ENCODE data around the gene RPS6KB2.

The RPS6KB2 gene

DNA sequence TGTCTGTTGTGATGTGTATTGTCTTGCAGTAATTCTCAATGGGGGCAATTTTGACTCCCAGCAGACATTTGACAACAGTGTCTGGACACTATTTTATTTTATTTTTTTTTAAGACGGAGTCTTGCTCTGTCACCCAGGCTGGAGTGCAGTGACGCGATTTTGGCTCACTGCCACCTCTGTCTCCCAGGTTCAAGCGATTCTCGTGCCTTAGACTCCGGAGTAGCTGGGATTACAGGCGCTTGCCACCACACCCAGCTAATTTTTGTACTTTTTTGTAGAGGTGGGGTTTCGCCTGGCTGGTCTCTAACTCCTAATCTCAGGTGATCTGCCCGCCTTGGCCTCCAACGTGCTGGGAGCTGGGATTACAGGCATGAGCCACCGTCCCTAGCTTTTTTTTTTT, 1.4 kb downstream of the RPS6KB2 start:
- DNase-seq (ENCODE audit: low spot score), result no peak

DNA sequence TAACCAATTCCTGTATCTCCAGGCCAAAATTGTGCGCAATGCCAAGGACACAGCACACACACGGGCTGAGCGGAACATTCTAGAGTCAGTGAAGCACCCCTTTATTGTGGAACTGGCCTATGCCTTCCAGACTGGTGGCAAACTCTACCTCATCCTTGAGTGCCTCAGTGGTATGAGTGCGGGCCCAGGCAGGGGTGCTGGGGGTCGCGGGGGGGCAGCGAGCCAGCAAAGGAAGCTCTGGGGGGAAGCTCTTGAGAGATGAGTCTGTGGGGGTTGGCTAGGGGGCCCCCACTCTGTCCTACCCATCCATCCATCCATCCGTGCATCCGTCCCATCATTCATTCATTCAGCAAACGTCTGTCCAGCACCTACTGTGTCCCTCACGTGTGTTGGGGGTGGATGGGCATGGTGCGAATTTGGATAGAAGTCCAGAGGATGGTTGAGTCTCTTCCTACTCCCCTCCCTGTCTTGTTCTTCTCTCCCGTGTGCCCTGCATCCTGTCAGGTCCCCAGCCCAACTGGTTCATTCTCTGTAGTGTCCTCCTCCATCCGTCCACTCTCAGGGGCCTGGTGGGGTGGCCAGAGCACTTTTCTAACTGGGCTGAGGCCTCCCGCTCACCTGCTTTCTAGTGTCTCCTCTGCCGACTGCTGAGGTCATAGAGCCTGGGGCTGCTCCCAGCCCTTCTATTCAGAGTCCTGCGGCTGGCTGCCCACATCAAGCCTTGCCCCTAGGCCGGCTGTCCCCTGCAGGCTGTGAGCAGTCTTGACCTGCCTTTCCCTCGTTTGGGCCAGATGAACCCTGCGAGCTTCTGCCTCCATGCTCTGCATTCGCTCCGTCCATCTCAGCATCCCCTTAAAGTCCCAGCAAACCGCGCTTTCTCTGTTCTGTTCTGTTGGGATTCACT, 3.3 kb downstream of the RPS6KB2 start:
- no peak for DNase-seq (ENCODE audit: low spot score)

DNA sequence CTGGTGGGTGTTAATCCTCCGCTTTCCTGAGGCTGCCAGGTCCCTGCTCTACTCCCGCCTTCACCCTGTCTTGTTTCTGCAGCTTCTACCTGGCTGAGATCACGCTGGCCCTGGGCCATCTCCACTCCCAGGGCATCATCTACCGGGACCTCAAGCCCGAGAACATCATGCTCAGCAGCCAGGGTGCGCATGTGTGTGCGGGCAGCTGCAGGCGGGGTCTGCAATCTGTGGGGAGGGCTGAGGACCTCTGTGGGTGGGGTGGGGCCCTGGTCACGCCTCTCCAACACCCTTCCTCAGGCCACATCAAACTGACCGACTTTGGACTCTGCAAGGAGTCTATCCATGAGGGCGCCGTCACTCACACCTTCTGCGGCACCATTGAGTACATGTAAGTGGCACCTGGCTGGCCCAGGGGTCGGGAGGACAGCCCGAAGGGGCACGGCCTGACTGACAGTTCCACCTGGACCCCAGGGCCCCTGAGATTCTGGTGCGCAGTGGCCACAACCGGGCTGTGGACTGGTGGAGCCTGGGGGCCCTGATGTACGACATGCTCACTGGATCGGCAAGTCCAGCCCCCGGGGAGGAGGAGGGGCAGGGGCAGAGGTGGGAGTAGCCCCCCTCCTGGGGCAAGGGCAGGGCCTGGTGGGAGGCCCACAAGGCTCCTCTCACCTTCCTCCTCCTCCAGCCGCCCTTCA, 4.5 kb downstream of the RPS6KB2 start:
- DNase-seq (ENCODE audit: low spot score), result no peak

DNA sequence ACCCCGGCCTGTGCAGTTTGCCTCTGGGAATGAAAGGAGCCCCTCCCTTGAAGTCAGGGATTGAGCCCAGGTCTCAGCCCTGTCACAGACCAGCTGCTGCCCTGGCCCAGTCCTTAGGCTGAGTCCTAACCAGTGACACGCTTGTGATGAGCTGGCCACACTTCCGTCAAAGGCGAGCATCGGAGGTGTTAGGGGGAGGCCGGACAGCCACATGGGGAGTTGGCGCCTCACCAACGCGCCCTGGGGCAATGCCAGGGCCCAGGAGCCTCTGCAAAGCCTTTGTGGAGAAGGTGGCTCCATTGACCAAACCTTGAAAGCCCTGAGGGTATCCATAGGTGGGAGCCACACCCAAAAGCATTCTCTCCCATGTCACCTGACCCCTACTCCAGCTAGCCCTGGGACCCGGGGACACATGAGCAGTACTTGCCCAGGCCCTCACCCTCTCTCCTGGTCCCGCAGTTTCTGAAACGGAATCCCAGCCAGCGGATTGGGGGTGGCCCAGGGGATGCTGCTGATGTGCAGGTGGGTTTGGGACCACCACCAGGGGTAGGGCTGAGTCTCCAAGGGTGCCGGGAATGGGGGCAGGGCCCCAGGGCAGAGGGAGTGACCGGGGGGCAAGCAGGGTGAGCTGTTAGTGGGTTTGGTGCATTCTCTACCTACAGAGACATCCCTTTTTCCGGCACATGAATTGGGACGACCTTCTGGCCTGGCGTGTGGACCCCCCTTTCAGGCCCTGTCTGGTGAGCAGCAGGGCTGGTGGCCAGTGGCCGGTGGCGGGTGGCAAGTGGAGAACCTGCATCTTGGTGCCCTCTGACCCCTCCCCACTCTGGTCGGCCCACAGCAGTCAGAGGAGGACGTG, 5.5 kb downstream of the RPS6KB2 start:
- DNase-seq (ENCODE audit: low spot score), result no peak

- DNase-seq (ENCODE audit: low spot score), result no peak
These were observed 6.1 kb downstream of the RPS6KB2 start for GRCh38 chr11:67434395-67434881.

DNA sequence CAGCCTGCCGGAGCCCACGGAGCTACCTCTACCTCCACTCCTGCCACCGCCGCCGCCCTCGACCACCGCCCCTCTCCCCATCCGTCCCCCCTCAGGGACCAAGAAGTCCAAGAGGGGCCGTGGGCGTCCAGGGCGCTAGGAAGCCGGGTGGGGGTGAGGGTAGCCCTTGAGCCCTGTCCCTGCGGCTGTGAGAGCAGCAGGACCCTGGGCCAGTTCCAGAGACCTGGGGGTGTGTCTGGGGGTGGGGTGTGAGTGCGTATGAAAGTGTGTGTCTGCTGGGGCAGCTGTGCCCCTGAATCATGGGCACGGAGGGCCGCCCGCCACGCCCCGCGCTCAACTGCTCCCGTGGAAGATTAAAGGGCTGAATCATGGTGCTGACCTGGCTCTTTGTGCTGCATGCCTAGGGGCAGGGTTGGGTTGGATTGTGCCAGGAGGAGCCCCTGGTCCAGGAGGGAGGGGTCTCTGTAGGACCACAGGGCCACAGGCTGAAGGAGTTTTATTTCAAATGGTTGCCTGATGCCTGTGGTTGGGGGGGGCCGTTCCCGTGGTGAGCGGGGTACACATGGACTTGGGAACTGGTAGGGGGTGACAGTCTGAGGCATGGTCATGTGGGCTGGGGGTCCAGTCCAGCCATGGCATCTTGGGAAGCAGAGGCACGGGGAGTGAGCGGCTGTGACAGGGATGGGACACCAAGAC, 6.9 kb downstream of the RPS6KB2 start:
- no peak for DNase-seq (ENCODE audit: low spot score)

GRCh38 chr11:67435727-67436458, 7.6 kb downstream of the RPS6KB2 start:
- no peak for DNase-seq (ENCODE audit: low spot score)

GRCh38 chr11:67436459-67437081, 8.3 kb downstream of the RPS6KB2 start:
- DNase-seq (ENCODE audit: low spot score), result no peak

DNA sequence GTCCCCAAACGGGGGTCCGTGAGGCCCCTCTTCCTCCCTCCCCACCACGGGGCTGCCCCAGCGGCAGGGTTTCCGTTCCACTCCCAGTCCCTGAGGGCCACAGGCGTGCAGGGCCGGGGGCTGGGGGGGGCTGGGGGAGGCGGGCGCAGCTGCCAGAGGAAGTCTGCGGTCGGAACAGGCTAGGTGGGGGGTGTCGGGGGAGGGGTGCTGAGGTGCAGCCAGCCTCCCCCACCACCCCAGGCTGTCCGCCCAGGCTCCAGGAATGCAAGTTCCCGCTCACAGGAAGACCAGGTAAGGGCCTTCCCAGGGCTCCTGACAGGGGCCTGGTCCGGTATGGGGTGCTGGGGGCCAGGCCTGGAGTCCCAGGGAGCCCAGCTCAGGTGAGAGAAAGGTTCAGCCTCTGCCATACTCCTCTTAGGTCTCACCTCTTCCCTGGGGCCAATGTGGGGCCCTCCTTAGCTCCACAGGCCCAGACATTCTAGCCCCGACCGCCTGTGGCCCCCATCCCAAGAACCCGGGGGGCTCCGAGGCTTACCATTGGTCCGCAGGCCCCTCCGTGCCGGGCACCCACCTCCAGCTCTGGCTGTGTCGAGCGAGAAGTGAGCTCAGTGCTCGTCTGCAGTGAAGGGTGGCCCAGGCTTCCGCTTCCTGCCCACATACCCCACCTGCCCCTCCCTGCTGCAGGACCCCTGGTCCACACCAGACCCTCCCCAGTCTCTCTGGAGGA, 9.0 kb downstream of the RPS6KB2 start, which contains the start of gene PTPRCAP:
Gene PTPRCAP, minus strand, starts transcription at position 601 of the 727 bp plus-strand sequence. Its CDS starts 63 bp downstream, at position 538.
- DNase-seq (ENCODE audit: low spot score), result no peak

- no peak for DNase-seq (ENCODE audit: low spot score)
These were observed 9.5 kb downstream of the RPS6KB2 start for GRCh38 chr11:67437809-67438157.

- DNase-seq (ENCODE audit: low spot score), result no peak
These were observed 10.0 kb downstream of the RPS6KB2 start for GRCh38 chr11:67438158-67438902.

DNA sequence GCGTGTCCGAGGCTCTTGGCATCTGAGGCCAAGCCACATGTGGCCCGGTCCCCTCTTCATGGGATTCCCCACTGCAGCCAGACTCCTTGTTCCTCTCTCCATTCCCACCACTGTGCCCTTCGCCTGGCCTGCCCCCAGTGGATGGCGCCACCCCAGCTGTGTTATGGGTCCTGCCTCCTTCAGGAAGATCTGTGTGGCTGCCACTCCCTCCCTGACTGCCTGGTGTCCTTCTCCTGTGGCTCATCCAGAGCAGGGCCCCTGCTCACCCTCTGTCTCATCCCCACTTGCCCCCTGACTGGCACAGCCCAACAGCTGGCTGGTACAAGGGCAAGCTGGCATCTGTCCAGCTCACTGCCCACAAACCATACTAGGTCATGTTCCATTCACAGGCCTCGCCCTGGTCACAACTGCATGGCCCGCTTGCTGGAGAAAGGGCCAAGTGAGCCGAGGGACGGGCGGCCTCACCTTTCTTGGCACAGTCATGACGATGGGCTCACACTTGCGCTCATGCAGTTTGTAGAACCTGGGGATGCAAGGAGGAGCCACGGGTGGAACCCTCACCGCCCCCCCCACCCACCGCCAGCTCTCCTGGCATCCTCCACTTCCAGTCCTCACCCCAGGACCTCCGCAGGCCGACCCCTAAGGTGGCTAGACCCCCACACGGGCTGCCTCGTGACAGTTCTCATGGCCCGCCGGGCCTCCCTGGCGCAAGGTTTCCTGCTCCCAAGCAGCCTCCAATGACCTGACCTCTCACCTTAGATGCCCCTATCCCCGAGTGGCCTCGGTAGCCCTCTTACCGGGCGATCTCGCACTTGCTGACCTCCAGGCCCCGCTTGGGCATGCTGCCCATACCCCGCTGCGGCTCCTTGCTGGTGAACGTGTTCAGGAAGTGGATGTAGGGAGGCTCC, 11.3 kb downstream of the RPS6KB2 start:
- peak; percentile 68 for DNase-seq (ENCODE audit: low spot score)

GRCh38 chr11:67440229-67441097, 12.2 kb downstream of the RPS6KB2 start:
- no peak for DNase-seq (ENCODE audit: low spot score)

GRCh38 chr11:67441098-67441563, 12.8 kb downstream of the RPS6KB2 start:
- DNase-seq (ENCODE audit: low spot score), result no peak

DNA sequence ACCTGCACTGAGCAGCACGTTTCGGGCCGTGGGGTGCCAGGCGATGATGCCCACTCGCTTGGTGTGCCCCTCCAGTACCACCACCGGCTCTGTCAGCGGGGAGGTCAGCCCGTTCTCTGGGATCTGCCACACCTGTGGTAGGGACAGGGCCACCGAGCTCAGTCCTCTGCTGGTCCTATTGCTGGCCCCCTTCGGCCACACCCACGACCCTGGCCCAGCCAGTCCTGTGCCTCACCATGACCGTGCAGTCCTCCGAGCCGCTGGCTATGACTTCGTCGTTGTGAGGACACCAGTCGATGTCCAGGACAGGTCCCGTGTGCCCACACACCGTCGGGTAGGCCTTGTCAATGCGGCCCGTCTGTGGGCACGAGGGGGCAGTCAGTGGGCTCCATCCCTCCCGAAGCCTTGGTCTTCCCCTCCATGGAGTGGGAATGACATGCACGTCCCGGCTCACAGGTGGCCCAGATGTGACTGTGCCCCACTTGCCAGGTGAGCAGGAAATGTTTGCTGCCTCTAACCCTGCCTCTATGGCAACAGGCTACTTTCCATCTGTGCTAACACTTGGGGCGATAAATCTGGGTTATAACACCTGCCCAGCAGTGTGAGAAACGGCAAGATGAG, 13.5 kb downstream of the RPS6KB2 start:
- DNase-seq (ENCODE audit: low spot score), result no peak

Measured in AG08396 (cell line).